K562 (cell line): ENCODE results near the gene TSPAN14. TPM values are rescaled to one million over a fixed set of nuclear protein-coding genes. Genes with fewer than 3 reads are reported as not detected.

Source experiments
- ATAC-seq: fragments of 200-7000 bp; cut with Tn5 transposase; 3 replicates; pipeline ENCODE4 v1.9.1; 2020; ENCODE audit warnings: moderate library complexity
- BruUV-seq: library from RNA; stranded (reverse); fragments of 400-500 nt; replicated peaks from 2 replicates; lab custom pipeline; 2021; lab: Mats Ljungman, UMichigan
- CTCF ChIA-PET: fragments of 300-600 bp; formaldehyde crosslinking; extraction: SDS; loops from one replicate; lab custom pipeline; 2021; ENCODE audit warnings: low intra/inter-chr PET ratio; lab: Yijun Ruan, JAX
- POLR2A ChIA-PET: fragments of 300-600, 350-650 bp; sonication (Branson Sonifier 250); formaldehyde crosslinking; extraction: SDS; loops from one replicate; lab custom pipeline; 2021; ENCODE audit warnings: antibody characterized with exemption, inconsistent platforms; lab: Yijun Ruan, JAX
- DNase-seq, 4 experiments: peaks; one replicate each; pipeline versions ENCODE4 v3.0.0 to v3.0.0-alpha.2; 2011 to 2018; ENCODE audit warnings: low spot score in 3 of 4, mixed read lengths in 3 of 4; ENCODE audit errors: extremely low read depth in 1 of 4
- FAIRE-seq: peaks from 2 replicates; lab custom pipeline; 2011; peaks lifted over from hg19 to GRCh38; lab: Jason Lieb, UNC
- H2AFZ ChIP-seq: 2 replicates; pipeline ENCODE4 v1.6.0; 2011; ENCODE audit warnings: low read depth, low read length, control low read depth, inconsistent platforms
- H3K27ac ChIP-seq: fragments of 200-600 bp; 3 replicates; pipeline ENCODE4 v1.8.0; 2011; ENCODE audit warnings: low read depth, mild to moderate bottlenecking, control low read depth, inconsistent platforms, low read length, moderate library complexity, mixed read lengths; ENCODE audit errors: extremely low read depth
- H3K27me3 ChIP-seq, 2 experiments: fragments of 300-600 bp in 1 of 2; 2 replicates in 1 of 2; 3 replicates in 1 of 2; pipeline versions ENCODE4 v1.6.0 to v1.8.0; 2011; ENCODE audit warnings: inconsistent platforms in 2 of 2, low read length in 2 of 2, mild to moderate bottlenecking in 1 of 2, mixed read lengths in 1 of 2, moderate library complexity in 1 of 2; ENCODE audit not compliant: control insufficient read depth in 2 of 2, insufficient read depth in 2 of 2
- H3K36me3 ChIP-seq: fragments of 300-600 bp; 3 replicates; pipeline ENCODE4 v1.8.0; 2011; ENCODE audit warnings: mild to moderate bottlenecking, low read length, inconsistent platforms; ENCODE audit not compliant: control insufficient read depth, insufficient read depth
- H3K4me1 ChIP-seq, 2 experiments: fragments of 200-600 bp in 1 of 2; replicated peaks in 1 of 2; 2 replicates in 1 of 2; 3 replicates in 1 of 2; pipeline versions ENCODE4 v1.5.1 to v1.8.0; 2011; ENCODE audit warnings: inconsistent platforms in 2 of 2, low read length in 2 of 2, mild to moderate bottlenecking in 1 of 2, mixed read lengths in 1 of 2, moderate library complexity in 1 of 2; ENCODE audit not compliant: control insufficient read depth in 2 of 2, insufficient read depth in 2 of 2
- H3K4me2 ChIP-seq: 2 replicates; pipeline ENCODE4 v1.6.1; 2011; ENCODE audit warnings: low read length, control low read depth, inconsistent platforms, mixed read lengths; ENCODE audit not compliant: insufficient read depth
- H3K4me3 ChIP-seq: fragments of 200-600 bp; sonication (generic), shearing (Covaris generic); 2 replicates; pipeline ENCODE4 v1.5.1; 2016; ENCODE audit warnings: control low read depth, inconsistent platforms
- H3K79me2 ChIP-seq: fragments of 200-600 bp; 3 replicates; pipeline ENCODE4 v1.8.0; 2011; ENCODE audit warnings: low read length, inconsistent platforms; ENCODE audit not compliant: control insufficient read depth, insufficient read depth
- H3K9ac ChIP-seq, 2 experiments: 2 replicates each; pipeline versions ENCODE4 v1.6.0 to v1.6.1; 2011; ENCODE audit warnings: low read depth in 2 of 2, low read length in 2 of 2, control low read depth in 1 of 2, inconsistent platforms in 1 of 2, mild to moderate bottlenecking in 1 of 2, mixed read lengths in 1 of 2; ENCODE audit not compliant: insufficient read depth in 1 of 2
- H3K9me1 ChIP-seq: one replicate; pipeline ENCODE4 v1.6.0; 2011; ENCODE audit warnings: inconsistent platforms, mild to moderate bottlenecking, low read length, moderate library complexity; ENCODE audit not compliant: control insufficient read depth, insufficient read depth
- H3K9me3 ChIP-seq: replicated peaks from 2 replicates; pipeline ENCODE4 v1.5.1; 2011; ENCODE audit warnings: low read depth, low read length, inconsistent platforms; ENCODE audit not compliant: control insufficient read depth, insufficient read depth
- H4K20me1 ChIP-seq: replicated peaks from 2 replicates; pipeline ENCODE4 v1.6.1; 2011; ENCODE audit warnings: low read length, inconsistent platforms, mixed read lengths; ENCODE audit not compliant: control insufficient read depth, insufficient read depth
- CEBPB ChIP-seq: fragments of 450-650 bp; IDR thresholded peaks from 2 replicates; pipeline ENCODE4 v1.6.1; 2016; ENCODE audit warnings: missing genetic modification characterization, missing compliant biosample characterization
- EHMT2 ChIP-seq: fragments of 450-650 bp; IDR thresholded peaks from 2 replicates; pipeline ENCODE4 v1.6.1; 2018; ENCODE audit warnings: antibody characterized with exemption
- GTF2A2 ChIP-seq: IDR thresholded peaks from 2 replicates; pipeline ENCODE4 v1.6.1; 2016; ENCODE audit warnings: mild to moderate bottlenecking, missing genetic modification characterization, missing compliant biosample characterization
- KAT2B ChIP-seq: IDR thresholded peaks from one replicate; pipeline ENCODE4 v1.6.1; 2012; ENCODE audit warnings: low read depth, mild to moderate bottlenecking, control low read depth, inconsistent platforms, low read length, moderate library complexity
- KLF10 ChIP-seq: fragments of 250-450 bp; sonication (Bioruptor Pico); IDR thresholded peaks from 2 replicates; pipeline ENCODE4 v1.6.1; 2021; ENCODE audit warnings: matching md5 sums
- NCOA6 ChIP-seq: fragments of 450-650 bp; IDR thresholded peaks from 2 replicates; pipeline ENCODE4 v1.6.1; 2017; ENCODE audit warnings: mild to moderate bottlenecking
- NFYB ChIP-seq: IDR thresholded peaks from 2 replicates; pipeline ENCODE4 v1.6.1; 2011; ENCODE audit warnings: mild to moderate bottlenecking, moderate library complexity; ENCODE audit not compliant: insufficient read length; ENCODE audit errors: extremely low read depth
- POLR2G ChIP-seq: fragments of 200-400 bp; formaldehyde crosslinking; IDR thresholded peaks from 2 replicates; pipeline ENCODE4 v1.6.1; 2017; ENCODE audit warnings: low read depth, mild to moderate bottlenecking, antibody characterized with exemption, low read length, moderate library complexity
- POLR2H ChIP-seq: IDR thresholded peaks from 2 replicates; pipeline ENCODE4 v1.6.1; 2016; ENCODE audit warnings: missing genetic modification characterization, low read depth, mild to moderate bottlenecking, control low read depth, missing compliant biosample characterization, moderate library complexity
- ZNF140 ChIP-seq: fragments of 250-450 bp; sonication (Bioruptor Pico); IDR thresholded peaks from 2 replicates; pipeline ENCODE4 v1.8.0; 2021; ENCODE audit warnings: moderate library complexity, mild to moderate bottlenecking, inconsistent platforms
- ZNF239 ChIP-seq: fragments of 250-450 bp; sonication (Bioruptor Pico); IDR thresholded peaks from 2 replicates; pipeline ENCODE4 v1.4.0; 2020; ENCODE audit warnings: mild to moderate bottlenecking
- ZNF699 ChIP-seq: fragments of 250-450 bp; sonication (Bioruptor Pico); IDR thresholded peaks from 2 replicates; pipeline ENCODE4 v1.8.0; 2021; ENCODE audit warnings: mild to moderate bottlenecking, moderate library complexity; ENCODE audit not compliant: insufficient replicate concordance
- WGBS: fragments of 100-300 bp; shearing (Covaris generic); methylation state at CpG from one replicate; pipeline ENCODE4 v1.1.6; 2016; ENCODE audit warnings: low coverage, mixed read lengths; ENCODE audit not compliant: insufficient coverage; ENCODE audit errors: missing lambda C conversion rate; 5-methylcytosine and 5-hydroxymethylcytosine counted together
- in situ Hi-C: fragments of 300-500 bp; cut with MboI; formaldehyde crosslinking; loops from 4 replicates; pipeline ENCODE4 v1.15.0; 2018; ENCODE audit warnings: inconsistent platforms, mixed read lengths
- intact Hi-C: fragments of 100-400 bp; cut with micrococcal nuclease; formaldehyde crosslinking; loops from 2 replicates; pipeline ENCODE4 v1.14.2; 2022
- polyA plus RNA-seq, 8 experiments: library from polyadenylated mRNA; depleted of rRNA in 4 of 8; stranded (reverse) in 5 of 8; unstranded in 3 of 8; fragments of >200 nt; fragmentation: Nextera tagmentation in 2 of 8; fragmentation: Illumina TruSeq in 1 of 8; extraction: Ambion mirVana in 2 of 8; extraction: Trizol in 1 of 8; gene quantifications; 2 replicates each; pipeline versions ENCODE4 v1.2.1 to v1.2.3, GENCODE V29; 2011 to 2014; ENCODE audit warnings: inconsistent platforms in 1 of 8, missing spikeins in 1 of 8
- total RNA-seq, 7 experiments: library from RNA; depleted of rRNA in 6 of 7; stranded (reverse); fragments of >200 nt in 6 of 7; fragmentation: Illumina TruSeq in 2 of 7; extraction: Trizol in 2 of 7; gene quantifications; 2 replicates each; pipeline versions ENCODE4 v1.2.1 to v1.2.3, GENCODE V29; 2011 to 2021; ENCODE audit warnings: low replicate concordance in 1 of 7
- TF ChIP-seq, protein P1 (sequence below), 3 experiments: IDR thresholded peaks in 2 of 3; conservative IDR thresholded peaks in 1 of 3; 2 replicates each; pipeline ENCODE4 v1.5.1; 2011 to 2012; ENCODE audit warnings: low read length in 3 of 3, mild to moderate bottlenecking in 3 of 3, control low read depth in 2 of 3, improper control_type of control experiment in 1 of 3, inconsistent platforms in 1 of 3, low read depth in 1 of 3, mixed read lengths in 1 of 3, moderate library complexity in 1 of 3; ENCODE audit not compliant: insufficient read depth in 2 of 3

Gene TSPAN14
- total and polyA plus RNA-seq, 9 of the 15 experiments (the other 6 are each of a cell fraction or from before 2014, with no cell fraction given): 5.8 to 92.9 (median 23.3) TPM

DNA sequence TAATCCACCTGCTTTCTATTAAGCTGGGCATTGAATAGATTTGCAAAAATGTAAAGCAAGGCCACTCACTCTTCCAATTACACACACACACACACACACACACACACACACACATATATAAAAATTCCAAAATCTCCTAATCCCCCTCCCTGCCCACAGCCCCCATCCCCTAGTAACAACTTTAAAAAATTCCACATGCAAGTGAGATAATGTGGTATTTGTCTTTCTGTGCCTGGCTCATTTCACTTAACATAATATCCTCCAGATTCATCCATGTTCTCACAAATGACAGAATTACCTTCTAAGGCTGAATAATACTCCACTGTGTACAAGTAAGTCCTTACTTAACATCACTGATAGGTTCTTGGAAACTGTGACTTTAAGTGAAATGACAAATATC is 107.8 kb downstream of the TSPAN14 start:
- ATAC-seq: no peak
- BruUV-seq: no TSS peak
- H3K27me3 ChIP-seq: peaks cover 7 to 13% of the 10 kb centered on the region in 2 experiments
- H2AFZ ChIP-seq: no peak overlapping the region
- H3K27ac ChIP-seq: no peak overlapping the region
- H3K9ac ChIP-seq: no peak overlapping the region
- H3K9me3 ChIP-seq: no peaks in the 10 kb centered on the region
- H3K9me1 ChIP-seq: no peaks in the 10 kb centered on the region
- H3K4me2 ChIP-seq: no peak overlapping the region
- no peaks in the 10 kb centered on the region for H4K20me1 ChIP-seq
- POLR2A ChIA-PET: interaction anchor here (0.7 kb wide), 1 partner anchor 21 kb away, joined by 4 read pairs; no protein-coding TSS in a partner anchor
- CTCF ChIA-PET: no interaction called here
- no peak for DNase-seq
- TF ChIP-seq KLF10 (CRISPR knock-in tag) (no peak), NCOA6 (no peak), ZNF699 (CRISPR knock-in tag) (no peak), NFYB (no peak), ZNF140 (CRISPR knock-in tag) (no peak), GTF2A2 (tag) (no peak), CEBPB (tag) (no peak)
- intact Hi-C loops (no loop called here), in situ Hi-C loops (no loop called here)
- FAIRE-seq: no peak
- no peaks in the 10 kb centered on the region for H3K4me1 ChIP-seq
- H3K4me3 ChIP-seq: no peak overlapping the region
- no peaks in the 10 kb centered on the region for H3K79me2 ChIP-seq
- no peaks in the 10 kb centered on the region for H3K36me3 ChIP-seq

DNA sequence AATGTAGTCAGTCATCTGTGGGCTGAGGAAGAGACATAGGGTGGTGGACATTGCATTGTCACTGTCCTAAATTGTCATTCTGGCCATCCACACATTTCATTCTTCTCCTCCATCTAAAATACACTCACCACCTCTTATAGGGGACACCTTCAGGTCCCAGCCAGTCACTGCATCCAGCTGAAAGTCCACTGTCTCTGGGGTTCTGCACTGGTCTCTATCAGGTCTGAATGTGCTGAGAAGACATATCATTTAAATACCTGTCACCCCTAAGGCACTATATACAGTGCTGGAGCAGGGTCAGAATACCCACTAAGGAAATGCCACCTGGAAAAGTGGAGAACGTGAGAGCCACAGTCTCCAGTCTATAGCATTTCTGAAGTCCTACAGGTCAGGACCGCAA is 113.2 kb downstream of the TSPAN14 start:
- no peak for TF ChIP-seq ZNF239
- no peak for TF ChIP-seq KAT2B
- TF ChIP-seq, protein P1, sequence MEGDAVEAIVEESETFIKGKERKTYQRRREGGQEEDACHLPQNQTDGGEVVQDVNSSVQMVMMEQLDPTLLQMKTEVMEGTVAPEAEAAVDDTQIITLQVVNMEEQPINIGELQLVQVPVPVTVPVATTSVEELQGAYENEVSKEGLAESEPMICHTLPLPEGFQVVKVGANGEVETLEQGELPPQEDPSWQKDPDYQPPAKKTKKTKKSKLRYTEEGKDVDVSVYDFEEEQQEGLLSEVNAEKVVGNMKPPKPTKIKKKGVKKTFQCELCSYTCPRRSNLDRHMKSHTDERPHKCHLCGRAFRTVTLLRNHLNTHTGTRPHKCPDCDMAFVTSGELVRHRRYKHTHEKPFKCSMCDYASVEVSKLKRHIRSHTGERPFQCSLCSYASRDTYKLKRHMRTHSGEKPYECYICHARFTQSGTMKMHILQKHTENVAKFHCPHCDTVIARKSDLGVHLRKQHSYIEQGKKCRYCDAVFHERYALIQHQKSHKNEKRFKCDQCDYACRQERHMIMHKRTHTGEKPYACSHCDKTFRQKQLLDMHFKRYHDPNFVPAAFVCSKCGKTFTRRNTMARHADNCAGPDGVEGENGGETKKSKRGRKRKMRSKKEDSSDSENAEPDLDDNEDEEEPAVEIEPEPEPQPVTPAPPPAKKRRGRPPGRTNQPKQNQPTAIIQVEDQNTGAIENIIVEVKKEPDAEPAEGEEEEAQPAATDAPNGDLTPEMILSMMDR (IDR thresholded peaks at IDR 0.05 in 2 of 3, conservative IDR thresholded peaks at IDR 0.05 in 1 of 3; ENCODE audit: insufficient read depth in 2 of 3, low read depth in 1 of 3, low read length in 3 of 3): 0 out of 6 replicates have a peak, but pooled peaks of 2 of the 3 experiments have one; percentile 18 to 31
- no peak for TF ChIP-seq POLR2H (tag)
- TF ChIP-seq EHMT2: no peak
- TF ChIP-seq POLR2G: no peak
- peaks cover 34 to 50% of the 10 kb centered on the region in 2 experiments for H3K27me3 ChIP-seq
- H2AFZ ChIP-seq: no peak overlapping the region
- POLR2A ChIA-PET: no interaction called here
- intact Hi-C loops (no loop called here), in situ Hi-C loops (no loop called here)
- no peak overlapping the region for H3K27ac ChIP-seq
- no peaks in the 10 kb centered on the region for H4K20me1 ChIP-seq
- peak in 2 of 4 experiments; percentile 14 to 27 for DNase-seq
- no peaks in the 10 kb centered on the region for H3K4me1 ChIP-seq
- H3K36me3 ChIP-seq: no peaks in the 10 kb centered on the region
- no peak overlapping the region for H3K4me2 ChIP-seq
- no peaks in the 10 kb centered on the region for H3K79me2 ChIP-seq
- WGBS: 0% methylated on average over 2 of the region's 2 CpGs
- no peak overlapping the region for H3K9ac ChIP-seq
- ATAC-seq: peak; percentile 85
- no peaks in the 10 kb centered on the region for H3K9me1 ChIP-seq
- no peaks in the 10 kb centered on the region for H3K9me3 ChIP-seq
- CTCF ChIA-PET: interaction anchor here (0.7 kb wide), 1 partner anchor 184 kb away, joined by 3 read pairs; no protein-coding TSS in a partner anchor
- BruUV-seq: no TSS peak
- FAIRE-seq: no peak
- no peak overlapping the region for H3K4me3 ChIP-seq
